K562 (cell line): ENCODE results near the gene CCDC187. TPM values are rescaled to one million over a fixed set of nuclear protein-coding genes. Genes with fewer than 3 reads are reported as not detected.

Source experiments
- ATAC-seq: fragments of 200-7000 bp; cut with Tn5 transposase; 3 replicates; pipeline ENCODE4 v1.9.1; 2020; ENCODE audit warnings: moderate library complexity
- BruUV-seq: library from RNA; stranded (reverse); fragments of 400-500 nt; replicated peaks from 2 replicates; lab custom pipeline; 2021; lab: Mats Ljungman, UMichigan
- CTCF ChIA-PET: fragments of 300-600 bp; formaldehyde crosslinking; extraction: SDS; loops from one replicate; lab custom pipeline; 2021; ENCODE audit warnings: low intra/inter-chr PET ratio; lab: Yijun Ruan, JAX
- POLR2A ChIA-PET: fragments of 300-600, 350-650 bp; sonication (Branson Sonifier 250); formaldehyde crosslinking; extraction: SDS; loops from one replicate; lab custom pipeline; 2021; ENCODE audit warnings: antibody characterized with exemption, inconsistent platforms; lab: Yijun Ruan, JAX
- DNase-seq, 4 experiments: peaks; one replicate each; pipeline versions ENCODE4 v3.0.0 to v3.0.0-alpha.2; 2011 to 2018; ENCODE audit warnings: low spot score in 3 of 4, mixed read lengths in 3 of 4; ENCODE audit errors: extremely low read depth in 1 of 4
- FAIRE-seq: peaks from 2 replicates; lab custom pipeline; 2011; peaks lifted over from hg19 to GRCh38; lab: Jason Lieb, UNC
- H2AFZ ChIP-seq: 2 replicates; pipeline ENCODE4 v1.6.0; 2011; ENCODE audit warnings: low read depth, low read length, control low read depth, inconsistent platforms
- H3K27ac ChIP-seq: fragments of 200-600 bp; 3 replicates; pipeline ENCODE4 v1.8.0; 2011; ENCODE audit warnings: low read depth, mild to moderate bottlenecking, control low read depth, inconsistent platforms, low read length, moderate library complexity, mixed read lengths; ENCODE audit errors: extremely low read depth
- H3K27me3 ChIP-seq, 2 experiments: fragments of 300-600 bp in 1 of 2; 2 replicates in 1 of 2; 3 replicates in 1 of 2; pipeline versions ENCODE4 v1.6.0 to v1.8.0; 2011; ENCODE audit warnings: inconsistent platforms in 2 of 2, low read length in 2 of 2, mild to moderate bottlenecking in 1 of 2, mixed read lengths in 1 of 2, moderate library complexity in 1 of 2; ENCODE audit not compliant: control insufficient read depth in 2 of 2, insufficient read depth in 2 of 2
- H3K36me3 ChIP-seq: fragments of 300-600 bp; 3 replicates; pipeline ENCODE4 v1.8.0; 2011; ENCODE audit warnings: mild to moderate bottlenecking, low read length, inconsistent platforms; ENCODE audit not compliant: control insufficient read depth, insufficient read depth
- H3K4me1 ChIP-seq, 2 experiments: fragments of 200-600 bp in 1 of 2; replicated peaks in 1 of 2; 2 replicates in 1 of 2; 3 replicates in 1 of 2; pipeline versions ENCODE4 v1.5.1 to v1.8.0; 2011; ENCODE audit warnings: inconsistent platforms in 2 of 2, low read length in 2 of 2, mild to moderate bottlenecking in 1 of 2, mixed read lengths in 1 of 2, moderate library complexity in 1 of 2; ENCODE audit not compliant: control insufficient read depth in 2 of 2, insufficient read depth in 2 of 2
- H3K4me2 ChIP-seq: 2 replicates; pipeline ENCODE4 v1.6.1; 2011; ENCODE audit warnings: low read length, control low read depth, inconsistent platforms, mixed read lengths; ENCODE audit not compliant: insufficient read depth
- H3K4me3 ChIP-seq: fragments of 200-600 bp; sonication (generic), shearing (Covaris generic); 2 replicates; pipeline ENCODE4 v1.5.1; 2016; ENCODE audit warnings: control low read depth, inconsistent platforms
- H3K79me2 ChIP-seq: fragments of 200-600 bp; 3 replicates; pipeline ENCODE4 v1.8.0; 2011; ENCODE audit warnings: low read length, inconsistent platforms; ENCODE audit not compliant: control insufficient read depth, insufficient read depth
- H3K9ac ChIP-seq, 2 experiments: 2 replicates each; pipeline versions ENCODE4 v1.6.0 to v1.6.1; 2011; ENCODE audit warnings: low read depth in 2 of 2, low read length in 2 of 2, control low read depth in 1 of 2, inconsistent platforms in 1 of 2, mild to moderate bottlenecking in 1 of 2, mixed read lengths in 1 of 2; ENCODE audit not compliant: insufficient read depth in 1 of 2
- H3K9me1 ChIP-seq: one replicate; pipeline ENCODE4 v1.6.0; 2011; ENCODE audit warnings: inconsistent platforms, mild to moderate bottlenecking, low read length, moderate library complexity; ENCODE audit not compliant: control insufficient read depth, insufficient read depth
- H3K9me3 ChIP-seq: replicated peaks from 2 replicates; pipeline ENCODE4 v1.5.1; 2011; ENCODE audit warnings: low read depth, low read length, inconsistent platforms; ENCODE audit not compliant: control insufficient read depth, insufficient read depth
- H4K20me1 ChIP-seq: replicated peaks from 2 replicates; pipeline ENCODE4 v1.6.1; 2011; ENCODE audit warnings: low read length, inconsistent platforms, mixed read lengths; ENCODE audit not compliant: control insufficient read depth, insufficient read depth
- ATF7 ChIP-seq: fragments of 450-650 bp; IDR thresholded peaks from 2 replicates; pipeline ENCODE4 v1.7.1; 2014; ENCODE audit warnings: mild to moderate bottlenecking, moderate library complexity
- BRF2 ChIP-seq: IDR thresholded peaks from 3 replicates; pipeline ENCODE4 v1.6.1; 2011; ENCODE audit warnings: borderline replicate concordance, mild to moderate bottlenecking; ENCODE audit not compliant: insufficient read length, insufficient read depth
- CREB1 ChIP-seq, 2 experiments: sonication (generic) in 1 of 2; formaldehyde crosslinking in 1 of 2; IDR thresholded peaks; 2 replicates each; pipeline versions ENCODE4 v1.6.1 to v1.8.0; 2012 to 2022; ENCODE audit warnings: inconsistent platforms in 1 of 2, mild to moderate bottlenecking in 1 of 2, missing genetic modification reagents in 1 of 2, moderate library complexity in 1 of 2
- EGR1 ChIP-seq: fragments of 450-650 bp; conservative IDR thresholded peaks from 2 replicates; pipeline ENCODE4 v1.6.1; 2017; ENCODE audit warnings: mild to moderate bottlenecking
- HLTF ChIP-seq: fragments of 450-650 bp; IDR thresholded peaks from 2 replicates; pipeline ENCODE4 v1.6.1; 2016
- MAZ ChIP-seq, 2 experiments: fragments of 450-650 bp in 1 of 2; sonication (generic) in 1 of 2; formaldehyde crosslinking; IDR thresholded peaks in 1 of 2; conservative IDR thresholded peaks in 1 of 2; 2 replicates each; pipeline versions ENCODE4 v1.4.0 to v1.5.0; 2020; ENCODE audit warnings: mild to moderate bottlenecking in 1 of 2, missing genetic modification reagents in 1 of 2
- PRMT5 ChIP-seq: sonication (generic); formaldehyde crosslinking; IDR thresholded peaks from 2 replicates; pipeline ENCODE4 v1.5.0; 2020; ENCODE audit warnings: missing genetic modification reagents
- RB1 ChIP-seq: fragments of 450-650 bp; IDR thresholded peaks from 2 replicates; pipeline ENCODE4 v1.6.1; 2017; ENCODE audit warnings: low read depth, mild to moderate bottlenecking
- RBFOX2 ChIP-seq: fragments of 200-400 bp; formaldehyde crosslinking; IDR thresholded peaks from 2 replicates; pipeline ENCODE4 v1.6.1; 2017; ENCODE audit warnings: low read depth, mild to moderate bottlenecking, low read length, moderate library complexity
- SPI1 ChIP-seq: IDR thresholded peaks from 2 replicates; pipeline ENCODE4 v1.6.1; 2011; ENCODE audit warnings: low read depth, low read length, control low read depth, borderline replicate concordance
- ZBTB7A ChIP-seq: IDR thresholded peaks from 2 replicates; pipeline ENCODE4 v1.6.1; 2011; ENCODE audit warnings: low read depth, mild to moderate bottlenecking, low read length, moderate library complexity, borderline replicate concordance; ENCODE audit not compliant: control insufficient read depth
- ZNF263 ChIP-seq: sonication (generic); formaldehyde crosslinking; IDR thresholded peaks from 2 replicates; pipeline ENCODE4 v1.8.0; 2022; ENCODE audit warnings: mild to moderate bottlenecking, missing genetic modification reagents, borderline replicate concordance
- WGBS: fragments of 100-300 bp; shearing (Covaris generic); methylation state at CpG from one replicate; pipeline ENCODE4 v1.1.6; 2016; ENCODE audit warnings: low coverage, mixed read lengths; ENCODE audit not compliant: insufficient coverage; ENCODE audit errors: missing lambda C conversion rate; 5-methylcytosine and 5-hydroxymethylcytosine counted together
- in situ Hi-C: fragments of 300-500 bp; cut with MboI; formaldehyde crosslinking; loops from 4 replicates; pipeline ENCODE4 v1.15.0; 2018; ENCODE audit warnings: inconsistent platforms, mixed read lengths
- intact Hi-C: fragments of 100-400 bp; cut with micrococcal nuclease; formaldehyde crosslinking; loops from 2 replicates; pipeline ENCODE4 v1.14.2; 2022
- polyA plus RNA-seq, 8 experiments: library from polyadenylated mRNA; depleted of rRNA in 4 of 8; stranded (reverse) in 5 of 8; unstranded in 3 of 8; fragments of >200 nt; fragmentation: Nextera tagmentation in 2 of 8; fragmentation: Illumina TruSeq in 1 of 8; extraction: Ambion mirVana in 2 of 8; extraction: Trizol in 1 of 8; gene quantifications; 2 replicates each; pipeline versions ENCODE4 v1.2.1 to v1.2.3, GENCODE V29; 2011 to 2014; ENCODE audit warnings: inconsistent platforms in 1 of 8, missing spikeins in 1 of 8
- total RNA-seq, 7 experiments: library from RNA; depleted of rRNA in 6 of 7; stranded (reverse); fragments of >200 nt in 6 of 7; fragmentation: Illumina TruSeq in 2 of 7; extraction: Trizol in 2 of 7; gene quantifications; 2 replicates each; pipeline versions ENCODE4 v1.2.1 to v1.2.3, GENCODE V29; 2011 to 2021; ENCODE audit warnings: low replicate concordance in 1 of 7
- TF ChIP-seq, protein P1 (sequence below): fragments of 450-650 bp; IDR thresholded peaks from 2 replicates; pipeline ENCODE4 v1.6.1; 2014; ENCODE audit warnings: low read depth, mild to moderate bottlenecking, moderate library complexity, borderline replicate concordance
- TF ChIP-seq, protein P2 (sequence below): conservative IDR thresholded peaks from 2 replicates; pipeline ENCODE4 v1.6.1; 2011; ENCODE audit warnings: low read depth, mild to moderate bottlenecking, low read length; ENCODE audit not compliant: control insufficient read depth

The CCDC187 gene
- total and polyA plus RNA-seq, 9 of the 15 experiments (the other 6 are each of a cell fraction or from before 2014, with no cell fraction given): not detected

DNA sequence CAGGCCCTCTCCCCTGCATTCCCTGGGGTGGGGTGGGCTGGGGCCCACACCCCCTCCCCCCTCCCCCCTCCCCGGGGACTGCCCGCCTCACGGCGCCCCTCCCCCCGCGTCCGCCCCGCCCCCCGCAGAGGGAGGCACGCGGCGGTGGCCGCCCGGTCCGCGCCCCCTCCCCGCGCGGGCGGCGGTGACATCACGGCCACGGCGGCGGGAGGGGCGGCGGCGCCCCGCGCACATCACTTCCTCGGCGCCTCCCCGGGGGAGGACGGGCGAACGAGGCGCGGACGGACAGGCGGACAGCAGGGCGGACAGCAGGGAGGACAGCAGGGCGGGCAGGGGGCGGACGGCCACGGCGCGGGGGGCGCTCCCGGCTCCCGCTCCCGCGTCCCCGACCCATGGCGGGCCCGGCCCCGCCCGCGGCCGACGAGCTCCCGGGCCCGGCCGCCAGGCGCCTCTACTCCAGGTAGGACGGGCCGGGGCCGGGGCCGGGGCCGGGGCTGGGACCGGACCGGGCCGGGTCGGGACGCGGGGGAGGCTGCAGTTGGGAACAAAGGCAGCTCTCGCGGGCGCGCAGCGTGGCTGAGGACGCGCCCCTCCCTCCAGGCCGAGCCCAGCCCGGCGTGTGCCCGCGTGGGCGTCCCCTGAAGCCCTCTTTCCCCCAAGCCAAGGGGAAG, 23.5 kb upstream of the CCDC187 start, which contains the start of gene GPSM1:
GPSM1 (plus strand) TSS at position 236 of the 671 bp plus-strand sequence; CDS start at position 393, 157 bp downstream.
- no peaks in the 10 kb centered on the region for H3K9me1 ChIP-seq
- peaks cover 15% of the 10 kb centered on the region for H3K79me2 ChIP-seq
- intact Hi-C loops (no loop called here), in situ Hi-C loops (loop anchor here (25.0 kb wide), 1 partner anchor 310 kb away; no protein-coding TSS in a partner anchor)
- H3K4me1 ChIP-seq: peaks cover 4 to 93% of the 10 kb centered on the region in 2 experiments
- CTCF ChIA-PET: no interaction called here
- peak within 1 kb of the TSS; percentile 68; the same call in 1 of the 3 replicates for H3K27ac ChIP-seq
- under 1% methylated on average over 24 of the region's 88 CpGs for WGBS
- POLR2A ChIA-PET: interaction anchor here (0.5 to 1.6 kb wide), 3 partner anchors 10 to 37 kb away, joined by 3 to 5 read pairs (median 3); partner anchors contain the start of gene DNLZ
- no peak for FAIRE-seq
- DNase-seq: peak; percentile 75 to 96 (median 92)
- no TSS peak for BruUV-seq
- peak within 1 kb of the TSS; percentile 63 to 88 for H3K9ac ChIP-seq
- peaks cover 9 to 23% of the 10 kb centered on the region in 2 experiments; a peak in 3 of 5 replicates for H3K27me3 ChIP-seq
- H3K36me3 ChIP-seq: no peaks in the 10 kb centered on the region
- H2AFZ ChIP-seq: peak within 1 kb of the TSS; percentile 84
- H3K4me2 ChIP-seq: peak within 1 kb of the TSS; percentile 77
- no peaks in the 10 kb centered on the region for H3K9me3 ChIP-seq
- ATAC-seq: peak; percentile 73
- H4K20me1 ChIP-seq: no peaks in the 10 kb centered on the region; the same call in 1 of the 2 replicates
- peak within 1 kb of the TSS; percentile 52 for H3K4me3 ChIP-seq
- peak; percentile 59 to 88; a peak in 2 of 4 replicates for TF ChIP-seq MAZ (CRISPR knock-in tag; conservative IDR thresholded peaks at IDR 0.05 in 1 of 2, IDR thresholded peaks at IDR 0.05 in 1 of 2)
- TF ChIP-seq SPI1: peak; percentile 39; the same call in 1 of the 2 replicates
- TF ChIP-seq RBFOX2: peak; percentile 56
- TF ChIP-seq, protein P1, sequence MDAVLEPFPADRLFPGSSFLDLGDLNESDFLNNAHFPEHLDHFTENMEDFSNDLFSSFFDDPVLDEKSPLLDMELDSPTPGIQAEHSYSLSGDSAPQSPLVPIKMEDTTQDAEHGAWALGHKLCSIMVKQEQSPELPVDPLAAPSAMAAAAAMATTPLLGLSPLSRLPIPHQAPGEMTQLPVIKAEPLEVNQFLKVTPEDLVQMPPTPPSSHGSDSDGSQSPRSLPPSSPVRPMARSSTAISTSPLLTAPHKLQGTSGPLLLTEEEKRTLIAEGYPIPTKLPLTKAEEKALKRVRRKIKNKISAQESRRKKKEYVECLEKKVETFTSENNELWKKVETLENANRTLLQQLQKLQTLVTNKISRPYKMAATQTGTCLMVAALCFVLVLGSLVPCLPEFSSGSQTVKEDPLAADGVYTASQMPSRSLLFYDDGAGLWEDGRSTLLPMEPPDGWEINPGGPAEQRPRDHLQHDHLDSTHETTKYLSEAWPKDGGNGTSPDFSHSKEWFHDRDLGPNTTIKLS: peak; percentile 46; the same call in 1 of the 2 replicates
- TF ChIP-seq ZNF263 (CRISPR knock-in tag): peak; percentile 75; the same call in 1 of the 2 replicates
- no peak for TF ChIP-seq HLTF
- peak; percentile 56; the same call in 1 of the 2 replicates for TF ChIP-seq ZBTB7A
- TF ChIP-seq PRMT5: no peak
- TF ChIP-seq ATF7: peak; percentile 71; the same call in 1 of the 2 replicates
- TF ChIP-seq RB1: peak; percentile 90
- TF ChIP-seq BRF2: no peak
- TF ChIP-seq EGR1: peak; percentile 46; the same call in 1 of the 2 replicates
- TF ChIP-seq, protein P2, sequence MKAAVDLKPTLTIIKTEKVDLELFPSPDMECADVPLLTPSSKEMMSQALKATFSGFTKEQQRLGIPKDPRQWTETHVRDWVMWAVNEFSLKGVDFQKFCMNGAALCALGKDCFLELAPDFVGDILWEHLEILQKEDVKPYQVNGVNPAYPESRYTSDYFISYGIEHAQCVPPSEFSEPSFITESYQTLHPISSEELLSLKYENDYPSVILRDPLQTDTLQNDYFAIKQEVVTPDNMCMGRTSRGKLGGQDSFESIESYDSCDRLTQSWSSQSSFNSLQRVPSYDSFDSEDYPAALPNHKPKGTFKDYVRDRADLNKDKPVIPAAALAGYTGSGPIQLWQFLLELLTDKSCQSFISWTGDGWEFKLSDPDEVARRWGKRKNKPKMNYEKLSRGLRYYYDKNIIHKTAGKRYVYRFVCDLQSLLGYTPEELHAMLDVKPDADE: peak; percentile 45; the same call in 1 of the 2 replicates
- peak; percentile 76; the same call in 1 of the 2 replicates for TF ChIP-seq CREB1 (IDR thresholded peaks at IDR 0.05)
- no peak for TF ChIP-seq CREB1 (CRISPR knock-in tag; IDR thresholded peaks at IDR 0.05)
